ENCODE data around the gene PSD4.

DNA sequence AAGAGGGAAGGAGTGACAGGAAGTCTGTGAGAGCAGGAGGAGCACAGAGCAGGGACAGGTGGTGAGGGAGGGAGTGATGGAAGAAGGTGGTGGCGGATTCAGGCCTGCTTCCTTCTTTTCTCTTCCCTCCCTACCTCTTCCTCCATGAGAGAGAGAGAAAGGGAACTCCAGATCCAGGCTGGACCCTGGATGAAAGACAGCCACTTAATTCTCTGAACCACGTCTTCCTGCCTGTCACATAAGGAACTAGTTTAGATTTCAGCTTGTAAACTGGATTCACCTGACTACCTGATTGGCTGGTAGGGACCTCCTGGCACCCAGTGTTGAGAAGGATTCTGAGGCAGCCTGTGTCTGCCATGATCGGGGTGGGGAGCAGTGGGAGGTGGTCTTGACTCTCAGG, 56.0 kb downstream of the PSD4 start:
- TF ChIP-seq TARDBP (IDR thresholded peaks at IDR 0.05; ENCODE audit: borderline replicate concordance) (no peak), PAX8 (IDR thresholded peaks at IDR 0.05) (no peak), SPI1 (IDR thresholded peaks at IDR 0.05; ENCODE audit: borderline replicate concordance, insufficient read depth, low read depth, low read length) (no peak)

Measured in GM12878 (cell line).